ENCODE results near the gene SHISA6. TPM values are rescaled to one million over a fixed set of nuclear protein-coding genes. Genes with fewer than 3 reads are reported as not detected.

The SHISA6 gene
- total RNA-seq, 1 experiment from 2014 or later = 40.0 TPM

GRCh38 chr17:11486868-11487310 is 245.9 kb downstream of the SHISA6 start:
- Histone ChIP-seq H3K36me3 (ENCODE audit: insufficient read depth, low read length, poor library complexity, severe bottlenecking) (no peaks in the 10 kb centered on the region), H3K27me3 (replicated peaks; ENCODE audit: insufficient read depth, low read depth, low read length, poor library complexity) (no peaks in the 10 kb centered on the region), H3K9me3 (ENCODE audit: low read depth, low read length, poor library complexity, severe bottlenecking) (no peaks in the 10 kb centered on the region), H3K4me3 (ENCODE audit: low read depth, low read length, poor library complexity, severe bottlenecking) (no peak overlapping the region), H3K4me1 (ENCODE audit: insufficient read depth, low read length, poor library complexity, severe bottlenecking) (peaks cover 57% of the 10 kb centered on the region), H3K27ac (ENCODE audit: low read depth, low read length, poor library complexity, severe bottlenecking) (peak overlapping the region; percentile 68)
- DNase-seq (ENCODE audit: low spot score) = no peak
- POLR2A ChIA-PET (ENCODE audit: low non-redundant PET) = interaction anchor here (0.6 to 1.1 kb wide), 2 partner anchors 29 to 1529 kb away, joined by 5 to 12 read pairs; no protein-coding TSS in a partner anchor
- intact Hi-C loops (cut with micrococcal nuclease; ENCODE audit: unreplicated experiment) = loop anchor here (5.0 kb wide), 1 partner anchor 105 kb away; no protein-coding TSS in a partner anchor
- no peak for TF ChIP-seq CTCF (conservative IDR thresholded peaks at IDR 0.05; ENCODE audit: low read depth, low read length)
- TF ChIP-seq EZH2 (IDR thresholded peaks at IDR 0.05; ENCODE audit: borderline replicate concordance, low read depth, low read length, poor library complexity, severe bottlenecking) = no peak
- BruUV-seq (replicated peaks) = no TSS peak
- CTCF ChIA-PET = interaction anchor here (0.8 to 1.1 kb wide), 2 partner anchors 29 to 256 kb away, joined by 3 read pairs; no protein-coding TSS in a partner anchor

- H3K4me3 ChIP-seq (ENCODE audit: low read depth, low read length, poor library complexity, severe bottlenecking) = no peak overlapping the region
- POLR2A ChIA-PET (ENCODE audit: low non-redundant PET) = interaction anchor here (0.6 to 1.1 kb wide), 2 partner anchors 28 to 1530 kb away, joined by 5 to 12 read pairs; no protein-coding TSS in a partner anchor
- H3K4me1 ChIP-seq (ENCODE audit: insufficient read depth, low read length, poor library complexity, severe bottlenecking) = peaks cover 61% of the 10 kb centered on the region
- H3K9me3 ChIP-seq (ENCODE audit: low read depth, low read length, poor library complexity, severe bottlenecking) = no peaks in the 10 kb centered on the region
- peak overlapping the region; percentile 68 for H3K27ac ChIP-seq (ENCODE audit: low read depth, low read length, poor library complexity, severe bottlenecking)
- intact Hi-C loops (cut with micrococcal nuclease; ENCODE audit: unreplicated experiment) = loop anchor here (5.0 kb wide), 1 partner anchor 105 kb away; no protein-coding TSS in a partner anchor
- CTCF ChIA-PET = interaction anchor here (0.8 to 1.1 kb wide), 2 partner anchors 28 to 255 kb away, joined by 3 read pairs; no protein-coding TSS in a partner anchor
- H3K27me3 ChIP-seq (replicated peaks; ENCODE audit: insufficient read depth, low read depth, low read length, poor library complexity) = no peaks in the 10 kb centered on the region
- no TSS peak for BruUV-seq (replicated peaks)
- peak; percentile 96 for DNase-seq (ENCODE audit: low spot score)
- TF ChIP-seq CTCF (conservative IDR thresholded peaks at IDR 0.05; ENCODE audit: low read depth, low read length) = no peak
- TF ChIP-seq EZH2 (IDR thresholded peaks at IDR 0.05; ENCODE audit: borderline replicate concordance, low read depth, low read length, poor library complexity, severe bottlenecking) = no peak
- H3K36me3 ChIP-seq (ENCODE audit: insufficient read depth, low read length, poor library complexity, severe bottlenecking) = no peaks in the 10 kb centered on the region
These were observed 246.5 kb downstream of the SHISA6 start for GRCh38 chr17:11487469-11487868.

GRCh38 chr17:11488407-11488806 is 247.4 kb downstream of the SHISA6 start:
- H3K27me3 ChIP-seq (replicated peaks; ENCODE audit: insufficient read depth, low read depth, low read length, poor library complexity) = no peaks in the 10 kb centered on the region
- H3K4me3 ChIP-seq (ENCODE audit: low read depth, low read length, poor library complexity, severe bottlenecking) = no peak overlapping the region
- intact Hi-C loops (cut with micrococcal nuclease; ENCODE audit: unreplicated experiment) = loop anchor here (5.0 kb wide), 1 partner anchor 106 kb away; no protein-coding TSS in a partner anchor
- DNase-seq (ENCODE audit: low spot score) = no peak
- TF ChIP-seq CTCF (conservative IDR thresholded peaks at IDR 0.05; ENCODE audit: low read depth, low read length) (no peak), EZH2 (IDR thresholded peaks at IDR 0.05; ENCODE audit: borderline replicate concordance, low read depth, low read length, poor library complexity, severe bottlenecking) (no peak)
- CTCF ChIA-PET = no interaction called here
- BruUV-seq (replicated peaks) = no TSS peak
- H3K9me3 ChIP-seq (ENCODE audit: low read depth, low read length, poor library complexity, severe bottlenecking) = no peaks in the 10 kb centered on the region
- H3K27ac ChIP-seq (ENCODE audit: low read depth, low read length, poor library complexity, severe bottlenecking) = no peak overlapping the region
- H3K4me1 ChIP-seq (ENCODE audit: insufficient read depth, low read length, poor library complexity, severe bottlenecking) = peaks cover 69% of the 10 kb centered on the region
- POLR2A ChIA-PET (ENCODE audit: low non-redundant PET) = no interaction called here
- no peaks in the 10 kb centered on the region for H3K36me3 ChIP-seq (ENCODE audit: insufficient read depth, low read length, poor library complexity, severe bottlenecking)

Data from A673 (cell line).